ENCODE results near the gene RAB2B. TPM values are rescaled to one million over a fixed set of nuclear protein-coding genes. Genes with fewer than 3 reads are reported as not detected.
"Not testable (repeated sequence)": the region's sequence is repeated elsewhere in the genome, so short reads cannot be mapped to it uniquely, and the experiment has no call there.

The RAB2B gene
- total RNA-seq, 8 experiments from 2014 or later: 23.8 to 61.2 (median 47.8) TPM

DNA sequence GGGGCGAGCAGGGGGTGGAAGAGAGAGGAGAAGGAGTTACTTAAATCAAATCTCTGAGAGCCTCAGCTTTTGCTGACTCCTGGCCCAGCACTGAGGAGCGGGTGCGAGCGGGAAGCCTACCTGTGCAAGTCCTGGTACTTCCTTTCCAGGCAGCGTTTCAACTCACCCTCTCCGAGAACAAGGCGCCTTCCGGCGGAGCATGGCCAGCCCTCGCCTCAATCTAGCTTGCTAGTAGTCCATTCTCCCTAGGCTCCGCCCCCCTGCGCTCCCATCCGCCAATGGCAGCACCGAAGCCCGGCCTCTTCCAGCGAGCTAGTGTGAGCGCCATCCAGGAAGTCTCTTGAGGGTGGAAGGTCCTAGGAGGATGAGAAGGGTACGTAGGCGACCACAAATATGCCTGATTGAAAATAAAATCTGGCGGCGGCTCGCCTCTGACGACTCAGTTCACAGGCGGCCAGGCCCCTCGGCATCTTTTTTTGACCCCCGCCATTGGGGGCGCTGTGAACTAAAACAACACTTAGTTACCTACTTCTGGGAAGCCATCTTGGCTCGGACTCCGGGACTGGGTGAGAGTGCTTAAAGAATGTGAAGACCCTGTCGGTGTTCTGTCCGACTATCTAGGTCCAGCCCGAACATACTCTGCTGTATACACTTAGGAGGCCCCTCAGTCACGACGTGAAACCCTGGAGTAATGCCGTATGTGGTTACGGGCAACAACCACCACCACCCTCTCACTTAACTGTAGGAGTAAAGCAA is 20.7 kb downstream of the RAB2B start, which contains the start of gene CHD8:
TSS of gene CHD8 (minus strand) at position 212 of the 756 bp plus-strand sequence. CDS start 24,480 bp downstream, outside the sequence.
- peak; percentile 94 to 98 (median 97) for ATAC-seq (replicated peaks in 6 of 8)
- WGBS, 10 experiments: 0 to 9% (median 1%) methylated on average over 1 to 24 of the region's 36 CpGs; no CpG with 5 or more reads in 2 of the 10 experiments
- in situ Hi-C loops (cut with MboI; ENCODE audit: low pct_unique_long_range_greater_than_20kb in 2 of 9, low sequenced_read_pairs in 9 of 9, unreplicated experiment in 9 of 9): no loop called here
- peak within 1 kb of the TSS; percentile 67 to 87 (median 76) for H3K4me3 ChIP-seq
- peaks cover 5 to 7% of the 10 kb centered on the region in 2 donors for H3K4me1 ChIP-seq (replicated peaks in 1 of 2)
- H3K27ac ChIP-seq: peak within 1 kb of the TSS; percentile 80 to 93

DNA sequence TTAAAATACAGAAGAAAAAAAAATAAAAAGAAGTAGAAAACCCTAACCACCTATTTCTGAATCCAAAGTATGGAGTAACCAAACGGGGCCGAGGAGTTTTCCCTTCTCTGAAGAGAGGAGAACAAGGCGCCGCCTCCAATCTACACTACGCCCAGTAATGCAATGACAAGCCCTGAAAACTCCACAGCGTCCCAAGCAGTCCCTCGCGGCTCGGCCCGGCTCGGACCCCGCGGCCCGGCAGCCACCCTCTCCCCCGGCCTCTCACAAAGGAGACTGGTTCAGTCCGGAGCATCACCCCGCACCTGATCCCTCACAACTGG is 21.2 kb downstream of the RAB2B start:
- Histone ChIP-seq H3K4me1 (replicated peaks in 1 of 2) (peaks cover 5 to 7% of the 10 kb centered on the region in 2 donors), H3K4me3 (peak overlapping the region; percentile 67 to 87 (median 76)), H3K27ac (peak overlapping the region; percentile 70 to 90)
- in situ Hi-C loops (cut with MboI; ENCODE audit: low pct_unique_long_range_greater_than_20kb in 2 of 9, low sequenced_read_pairs in 9 of 9, unreplicated experiment in 9 of 9): no loop called here
- 0 to 2% (median 0%) methylated on average over 1 to 13 of the region's 17 CpGs; no CpG with 5 or more reads in 4 of the 10 experiments for WGBS, 10 experiments
- peak; percentile 47 to 61 (median 53) for ATAC-seq (replicated peaks in 6 of 8)

- in situ Hi-C loops (cut with MboI; ENCODE audit: low pct_unique_long_range_greater_than_20kb in 2 of 9, low sequenced_read_pairs in 9 of 9, unreplicated experiment in 9 of 9): no loop called here
- peak overlapping the region; percentile 67 to 87 (median 76) for H3K4me3 ChIP-seq
- ATAC-seq (replicated peaks in 6 of 8): peak in 1 of 8 experiments; percentile 1
- 0 to 39% (median 26%) methylated on average over 3 to 13 of the region's 15 CpGs for WGBS, 10 experiments
- H3K4me1 ChIP-seq (replicated peaks in 1 of 2): peaks cover 5 to 7% of the 10 kb centered on the region in 2 donors
- H3K27ac ChIP-seq: peak overlapping the region; percentile 70 to 90
Measured at GRCh38 chr14:21454843-21455544, 21.8 kb downstream of the RAB2B start.

- Histone ChIP-seq H3K27ac (no peak overlapping the region), H3K4me1 (replicated peaks in 1 of 2) (peaks cover 5 to 7% of the 10 kb centered on the region in 2 donors), H3K4me3 (no peak overlapping the region)
- WGBS, 10 experiments: 71 to 100% (median 100%) methylated on average over 1 of the region's 1 CpG; no CpG with 5 or more reads in 2 of the 10 experiments
- ATAC-seq (replicated peaks in 6 of 8): no peak
- in situ Hi-C loops (cut with MboI; ENCODE audit: low pct_unique_long_range_greater_than_20kb in 2 of 9, low sequenced_read_pairs in 9 of 9, unreplicated experiment in 9 of 9): no loop called here
Measured at GRCh38 chr14:21449899-21450216, 26.9 kb downstream of the RAB2B start.

GRCh38 chr14:21442657-21443056 is 34.1 kb downstream of the RAB2B start:
- in situ Hi-C loops (cut with MboI; ENCODE audit: low pct_unique_long_range_greater_than_20kb in 2 of 9, low sequenced_read_pairs in 9 of 9, unreplicated experiment in 9 of 9); H3K27ac ChIP-seq; ATAC-seq (replicated peaks in 6 of 8); H3K4me3 ChIP-seq; H3K4me1 ChIP-seq (replicated peaks in 1 of 2): not testable (repeated sequence)
- no CpG with 5 or more reads among the region's 1 CpG for WGBS, 10 experiments

DNA sequence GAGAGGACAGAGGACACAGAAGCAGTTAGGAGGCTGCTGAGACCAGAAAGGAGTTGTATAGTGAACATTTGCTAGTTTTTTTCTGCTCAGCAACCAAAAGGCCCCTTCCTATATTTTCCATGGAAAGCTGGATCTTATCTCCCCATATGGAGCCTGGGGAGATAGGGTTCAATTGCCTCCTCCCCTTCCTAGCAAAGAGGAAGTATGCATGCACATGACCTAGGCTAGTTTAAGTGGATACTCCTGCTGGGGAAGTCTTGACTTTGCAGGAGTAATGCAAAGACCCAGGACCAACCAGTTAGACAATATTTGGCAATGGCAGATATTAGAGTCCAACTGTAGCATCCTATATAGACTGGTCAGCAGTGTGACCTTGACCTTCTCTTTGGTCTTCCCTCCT is 35.9 kb downstream of the RAB2B start:
- no peak overlapping the region for H3K4me3 ChIP-seq
- H3K27ac ChIP-seq: no peak overlapping the region
- no peak for ATAC-seq (replicated peaks in 6 of 8)
- in situ Hi-C loops (cut with MboI; ENCODE audit: low pct_unique_long_range_greater_than_20kb in 2 of 9, low sequenced_read_pairs in 9 of 9, unreplicated experiment in 9 of 9): no loop called here
- H3K4me1 ChIP-seq (replicated peaks in 1 of 2): peaks cover 5 to 10% of the 10 kb centered on the region in 2 donors

DNA sequence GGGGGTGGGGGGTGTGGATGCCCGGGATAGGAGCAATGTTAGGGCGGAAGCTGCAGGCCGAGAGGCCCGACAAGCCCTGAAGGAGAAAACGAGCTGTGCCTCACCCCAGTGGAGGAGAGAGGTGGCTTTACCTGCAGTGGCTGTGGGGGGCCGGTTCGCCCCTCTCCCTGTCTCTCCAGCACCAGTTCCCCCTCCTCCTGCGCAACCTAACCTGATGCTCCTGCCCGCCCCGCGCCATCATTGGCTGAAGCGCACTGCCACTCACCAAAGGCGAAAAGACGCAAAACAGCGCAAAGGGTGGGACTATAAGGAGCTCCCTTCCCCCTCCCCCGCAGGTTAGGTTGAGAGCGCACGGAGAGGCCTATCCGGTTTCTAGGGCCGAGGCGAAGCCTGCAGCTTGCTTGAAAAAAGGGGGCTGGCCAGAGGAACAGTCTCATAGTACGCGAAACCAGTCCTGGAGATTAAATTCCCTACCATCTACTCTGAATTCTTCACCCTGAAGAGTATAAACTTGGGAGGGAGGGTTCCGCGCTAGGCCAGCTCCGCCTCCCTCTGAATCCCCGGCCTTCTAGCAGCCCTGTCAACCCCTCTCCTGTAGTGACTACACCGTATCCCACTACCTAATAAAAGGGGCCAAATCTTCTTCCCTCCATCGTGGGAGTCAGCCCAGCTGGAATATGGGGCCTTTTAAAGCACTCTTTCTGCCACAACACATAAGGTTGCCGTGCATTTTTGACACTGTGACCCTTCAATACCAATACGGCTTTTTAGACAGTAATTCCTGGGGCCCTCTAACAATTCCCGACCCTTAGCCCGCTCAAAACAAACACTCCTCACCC is 39.5 kb downstream of the RAB2B start:
- 0 to 40% (median 5%) methylated on average over 1 to 9 of the region's 33 CpGs; no CpG with 5 or more reads in 2 of the 10 experiments for WGBS, 10 experiments
- in situ Hi-C loops (cut with MboI; ENCODE audit: low pct_unique_long_range_greater_than_20kb in 2 of 9, low sequenced_read_pairs in 9 of 9, unreplicated experiment in 9 of 9): no loop called here
- H3K4me3 ChIP-seq: peak overlapping the region; percentile 54 to 81 (median 56)
- H3K27ac ChIP-seq: peak overlapping the region; percentile 83 to 91
- ATAC-seq (replicated peaks in 6 of 8): peak; percentile 97 to 99 (median 98)
- H3K4me1 ChIP-seq (replicated peaks in 1 of 2): peaks cover 6 to 13% of the 10 kb centered on the region in 2 donors

- Histone ChIP-seq H3K27ac (peak overlapping the region; percentile 44 to 59), H3K4me3 (peak overlapping the region; percentile 54 to 81 (median 56)), H3K4me1 (replicated peaks in 1 of 2) (peaks cover 6 to 13% of the 10 kb centered on the region in 2 donors)
- 0 to 39% (median 0%) methylated on average over 1 to 3 of the region's 11 CpGs; no CpG with 5 or more reads in 3 of the 10 experiments for WGBS, 10 experiments
- ATAC-seq (replicated peaks in 6 of 8): no peak
- in situ Hi-C loops (cut with MboI; ENCODE audit: low pct_unique_long_range_greater_than_20kb in 2 of 9, low sequenced_read_pairs in 9 of 9, unreplicated experiment in 9 of 9): no loop called here
Measured at GRCh38 chr14:21436567-21437062, 40.1 kb downstream of the RAB2B start.

DNA sequence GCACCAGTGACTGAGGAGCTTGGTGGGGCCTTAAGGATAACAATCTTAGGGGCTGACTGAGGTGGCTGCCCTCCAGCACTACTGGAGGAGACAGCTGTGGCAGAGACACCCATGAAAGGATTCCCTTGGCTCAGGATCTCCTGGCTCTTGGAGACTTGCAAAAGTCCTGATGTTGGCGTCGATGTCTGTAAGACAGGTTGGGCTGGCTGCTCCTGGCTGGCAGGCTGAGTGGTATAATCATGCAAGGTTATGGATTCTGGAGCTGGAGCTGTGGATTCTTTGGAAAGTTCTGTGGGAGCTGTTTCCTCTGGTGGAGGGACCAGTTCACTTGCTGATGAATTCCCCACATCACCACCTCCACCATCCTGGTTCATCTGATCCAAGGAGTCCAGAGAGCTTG is 45.6 kb downstream of the RAB2B start:
- no peak for ATAC-seq (replicated peaks in 6 of 8)
- Histone ChIP-seq H3K4me1 (replicated peaks in 1 of 2) (peaks cover 3 to 5% of the 10 kb centered on the region in 2 donors), H3K27ac (no peak overlapping the region), H3K4me3 (no peak overlapping the region)
- in situ Hi-C loops (cut with MboI; ENCODE audit: low pct_unique_long_range_greater_than_20kb in 2 of 9, low sequenced_read_pairs in 9 of 9, unreplicated experiment in 9 of 9): no loop called here
- WGBS, 10 experiments: 100% methylated on average over 2 of the region's 2 CpGs; no CpG with 5 or more reads in 9 of the 10 experiments

DNA sequence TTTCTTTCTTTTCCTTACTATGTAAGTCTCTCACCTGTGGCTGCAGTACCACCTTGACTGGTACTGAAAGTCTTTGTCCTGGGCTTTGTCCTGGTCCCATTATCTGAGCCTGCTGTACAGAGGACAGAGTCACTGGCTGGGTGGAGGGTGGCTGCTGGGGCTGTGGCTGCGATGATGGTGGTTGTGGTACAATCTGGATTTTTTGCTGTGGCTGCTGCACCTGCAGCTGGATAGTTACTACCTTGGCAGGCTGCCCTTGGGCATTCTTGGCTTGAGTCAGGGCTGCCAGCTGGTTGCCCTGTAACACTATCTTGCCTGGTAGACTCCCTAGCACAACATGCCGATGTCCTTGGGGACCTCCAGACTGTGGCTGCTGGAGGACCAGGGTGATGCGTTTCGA is 47.8 kb downstream of the RAB2B start:
- Histone ChIP-seq H3K4me1 (replicated peaks in 1 of 2) (no peaks in the 10 kb centered on the region), H3K27ac (no peak overlapping the region), H3K4me3 (no peak overlapping the region)
- 86 to 100% (median 100%) methylated on average over 1 to 4 of the region's 4 CpGs; no CpG with 5 or more reads in 2 of the 10 experiments for WGBS, 10 experiments
- ATAC-seq (replicated peaks in 6 of 8): peak in 1 of 8 experiments; percentile 37
- in situ Hi-C loops (cut with MboI; ENCODE audit: low pct_unique_long_range_greater_than_20kb in 2 of 9, low sequenced_read_pairs in 9 of 9, unreplicated experiment in 9 of 9): no loop called here

DNA sequence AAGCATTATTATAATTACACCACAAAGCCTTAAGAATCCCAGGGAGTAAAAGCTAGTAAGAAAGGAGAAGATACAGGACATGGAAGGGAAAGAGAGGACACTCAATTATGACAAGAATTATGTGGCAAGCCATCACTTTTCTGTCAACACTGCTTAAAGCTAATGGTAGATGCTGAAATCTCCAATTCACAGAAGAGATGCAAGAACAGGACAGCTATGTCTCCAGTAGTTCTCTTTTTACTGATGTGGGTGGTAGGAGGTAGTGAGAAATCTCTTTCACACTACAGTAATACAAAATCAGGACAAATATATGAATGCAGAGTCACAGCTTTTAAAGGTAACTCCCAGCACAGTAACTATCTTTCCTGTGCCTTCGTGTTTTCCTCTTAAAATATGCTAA is 50.1 kb downstream of the RAB2B start:
- in situ Hi-C loops (cut with MboI; ENCODE audit: low pct_unique_long_range_greater_than_20kb in 2 of 9, low sequenced_read_pairs in 9 of 9, unreplicated experiment in 9 of 9): no loop called here

GRCh38 chr14:21419528-21419927 is 57.2 kb downstream of the RAB2B start:
- H3K4me3 ChIP-seq: no peak overlapping the region
- in situ Hi-C loops (cut with MboI; ENCODE audit: low pct_unique_long_range_greater_than_20kb in 2 of 9, low sequenced_read_pairs in 9 of 9, unreplicated experiment in 9 of 9): no loop called here
- no peak for ATAC-seq (replicated peaks in 6 of 8)
- H3K4me1 ChIP-seq (replicated peaks in 1 of 2): no peaks in the 10 kb centered on the region
- H3K27ac ChIP-seq: no peak overlapping the region
- 75 to 100% (median 90%) methylated on average over 1 to 3 of the region's 5 CpGs; no CpG with 5 or more reads in 5 of the 10 experiments for WGBS, 10 experiments

More for the DNA sequence above, 50.1 kb downstream of the RAB2B start:
- H3K4me3 ChIP-seq: no peak overlapping the region
- WGBS, 10 experiments: 80 to 100% (median 100%) methylated on average over 1 of the region's 1 CpG; no CpG with 5 or more reads in 4 of the 10 experiments
- no peaks in the 10 kb centered on the region for H3K4me1 ChIP-seq (replicated peaks in 1 of 2)
- ATAC-seq (replicated peaks in 6 of 8): no peak
- H3K27ac ChIP-seq: no peak overlapping the region

Data from motor neuron (in vitro differentiated cells).